Activated CD4-positive, alpha-beta T cell treated with anti-CD3 and anti-CD28 coated beads, Interleukin-10, Interleukin-2, amounts not matched to agents 100 ng/mL and 50 ng/mL, durations not matched to agents 16 hours and 8 hours (primary cell): ENCODE data around the gene ECI1.

Experiments
- DNase-seq: peaks from one replicate; pipeline ENCODE4 v3.0.0-alpha.2; 2020

ECI1 gene

GRCh38 chr16:2232094-2232990, 19.0 kb downstream of the ECI1 start:
- no peak for DNase-seq

- no peak for DNase-seq
Observed at GRCh38 chr16:2231016-2231931, 20.1 kb downstream of the ECI1 start.

- DNase-seq = no peak
Observed at GRCh38 chr16:2230376-2230775, 21.0 kb downstream of the ECI1 start.

GRCh38 chr16:2229632-2230250, 21.6 kb downstream of the ECI1 start:
- no peak for DNase-seq

- DNase-seq = no peak
Observed at GRCh38 chr16:2229091-2229490, 22.3 kb downstream of the ECI1 start.

- no peak for DNase-seq
Observed at GRCh38 chr16:2228161-2228824, 23.1 kb downstream of the ECI1 start.

GRCh38 chr16:2226918-2227317, 24.5 kb downstream of the ECI1 start:
- no peak for DNase-seq

GRCh38 chr16:2226245-2226793, 25.1 kb downstream of the ECI1 start:
- DNase-seq = no peak

GRCh38 chr16:2223942-2224486, 27.4 kb downstream of the ECI1 start:
- peak; percentile 43 for DNase-seq

GRCh38 chr16:2223221-2223941, 28.0 kb downstream of the ECI1 start, which contains the start of gene E4F1:
E4F1 (plus strand) TSS chr16:2223591; CDS start chr16:2223614, 23 bp downstream.
- peak; percentile 100 for DNase-seq

- DNase-seq = no peak
Observed at GRCh38 chr16:2216330-2216729, 35.1 kb downstream of the ECI1 start.

- no peak for DNase-seq
Observed at GRCh38 chr16:2214719-2214968, 36.7 kb downstream of the ECI1 start, which contains the start of gene PGP. PGP (minus strand) TSS chr16:2214840; CDS start chr16:2214777, 63 bp downstream.

GRCh38 chr16:2213817-2214718, 37.3 kb downstream of the ECI1 start:
- no peak for DNase-seq

- DNase-seq = no peak
Observed at GRCh38 chr16:2212362-2213324, 38.7 kb downstream of the ECI1 start.

GRCh38 chr16:2211923-2212347, 39.5 kb downstream of the ECI1 start:
- DNase-seq = no peak

GRCh38 chr16:2210386-2211365, 40.7 kb downstream of the ECI1 start, which contains the start of gene BRICD5:
BRICD5 (minus strand) TSS chr16:2210863; CDS start chr16:2210833, 30 bp downstream.
- no peak for DNase-seq

- no peak for DNase-seq
Observed at GRCh38 chr16:2210009-2210332, 41.4 kb downstream of the ECI1 start.
